Erythroblast (primary cell): ENCODE measurements around the gene IRF7.

Source experiments
- DNase-seq, 2 experiments: peaks; one replicate each; lab custom pipeline; 2025; lab: John Stamatoyannopoulos, UW
- GATA1 ChIP-seq: IDR thresholded peaks from 2 replicates; pipeline ENCODE4 v1.6.1; 2011; ENCODE audit warnings: low read depth, mild to moderate bottlenecking, control low read depth, low read length, moderate library complexity
- POLR2A ChIP-seq: IDR thresholded peaks from 2 replicates; pipeline ENCODE4 v1.6.1; 2011; ENCODE audit warnings: mild to moderate bottlenecking, low read length

The IRF7 gene

DNA sequence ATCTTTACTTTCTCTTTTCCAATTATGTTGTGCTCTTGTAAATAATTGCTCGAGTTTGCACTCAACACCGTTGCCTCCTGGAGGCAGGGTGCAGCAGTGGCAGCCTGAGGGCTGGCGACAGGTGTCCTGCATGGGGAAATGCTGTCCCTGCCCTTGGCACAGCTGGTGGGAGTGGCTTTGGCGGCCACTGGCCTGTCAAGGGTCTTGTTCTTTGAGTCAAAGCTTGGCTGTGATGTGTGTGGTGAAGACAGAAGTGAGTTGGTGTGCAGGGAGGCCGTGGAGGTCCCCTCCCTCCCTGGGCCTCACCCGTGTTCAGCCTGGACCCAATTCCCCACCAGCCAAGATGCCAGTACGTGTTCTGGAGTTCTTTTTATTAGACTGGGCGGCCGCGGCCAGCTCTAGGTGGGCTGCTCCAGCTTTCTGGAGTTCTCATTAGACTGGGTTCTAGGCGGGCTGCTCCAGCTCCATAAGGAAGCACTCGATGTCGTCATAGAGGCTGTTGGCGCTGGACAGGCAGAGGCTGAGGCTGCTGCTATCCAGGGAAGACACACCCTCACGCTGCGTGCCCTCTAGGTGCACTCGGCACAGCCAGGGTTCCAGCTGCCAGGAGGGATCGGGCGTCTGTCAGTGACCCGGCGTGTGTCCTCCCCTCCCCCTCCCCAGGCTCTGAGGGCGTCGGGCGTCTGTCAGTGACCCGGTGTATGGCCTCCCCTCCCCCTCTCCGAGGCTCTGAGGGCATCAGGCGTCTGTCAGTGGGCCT, 3.4 kb downstream of the IRF7 start:
- DNase-seq = peak; percentile 47 to 51
- TF ChIP-seq POLR2A (no peak), GATA1 (no peak)

DNA sequence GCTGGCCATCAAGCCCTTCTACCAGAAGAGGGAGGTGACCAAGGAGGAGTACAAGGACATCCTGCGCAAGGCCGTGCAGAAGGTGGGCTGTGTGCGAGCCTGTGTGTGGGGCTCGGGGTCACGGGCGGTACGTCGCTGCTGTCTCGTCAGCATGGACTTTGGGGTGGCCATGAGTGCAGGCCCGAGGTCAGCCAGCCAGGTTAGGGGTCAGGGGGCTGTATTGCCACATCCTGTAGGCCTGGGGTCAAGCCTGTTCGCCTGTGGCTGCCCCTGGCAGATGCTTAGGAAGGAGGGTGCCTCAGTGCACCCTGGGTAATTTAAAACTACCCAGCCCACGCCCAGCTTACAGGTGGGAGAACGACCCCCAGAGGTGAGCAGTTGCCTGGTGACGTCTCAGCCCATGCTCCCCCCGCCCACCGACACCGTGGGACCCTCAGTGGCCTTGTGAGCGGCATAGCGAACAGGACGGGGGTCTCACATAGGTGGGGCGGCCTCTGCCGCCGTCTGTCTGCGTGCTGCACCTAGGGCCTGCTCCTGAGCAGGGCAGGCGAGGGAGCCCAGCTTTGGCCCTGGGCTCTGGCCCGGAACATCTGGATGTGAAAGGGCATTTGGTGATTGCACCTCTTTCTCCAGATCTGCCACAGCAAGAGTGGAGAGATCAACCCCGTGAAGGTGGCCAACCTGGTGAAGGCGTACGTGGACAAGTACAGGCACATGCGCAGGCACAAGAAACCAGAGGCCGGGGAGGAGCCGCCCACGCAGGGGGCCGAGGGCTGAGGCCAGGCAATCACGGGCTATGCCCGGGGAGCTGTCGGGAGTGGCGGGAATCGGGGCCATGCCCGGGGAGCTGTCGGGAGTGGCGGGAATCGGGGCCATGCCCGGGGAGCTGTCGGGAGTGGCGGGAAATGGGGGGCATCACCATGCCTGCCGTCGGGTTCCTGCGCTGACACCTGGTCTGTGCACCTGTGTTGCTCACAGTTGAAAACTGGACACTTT, 4.5 kb downstream of the IRF7 start:
- TF ChIP-seq GATA1 = no peak
- TF ChIP-seq POLR2A = no peak
- no peak for DNase-seq

DNA sequence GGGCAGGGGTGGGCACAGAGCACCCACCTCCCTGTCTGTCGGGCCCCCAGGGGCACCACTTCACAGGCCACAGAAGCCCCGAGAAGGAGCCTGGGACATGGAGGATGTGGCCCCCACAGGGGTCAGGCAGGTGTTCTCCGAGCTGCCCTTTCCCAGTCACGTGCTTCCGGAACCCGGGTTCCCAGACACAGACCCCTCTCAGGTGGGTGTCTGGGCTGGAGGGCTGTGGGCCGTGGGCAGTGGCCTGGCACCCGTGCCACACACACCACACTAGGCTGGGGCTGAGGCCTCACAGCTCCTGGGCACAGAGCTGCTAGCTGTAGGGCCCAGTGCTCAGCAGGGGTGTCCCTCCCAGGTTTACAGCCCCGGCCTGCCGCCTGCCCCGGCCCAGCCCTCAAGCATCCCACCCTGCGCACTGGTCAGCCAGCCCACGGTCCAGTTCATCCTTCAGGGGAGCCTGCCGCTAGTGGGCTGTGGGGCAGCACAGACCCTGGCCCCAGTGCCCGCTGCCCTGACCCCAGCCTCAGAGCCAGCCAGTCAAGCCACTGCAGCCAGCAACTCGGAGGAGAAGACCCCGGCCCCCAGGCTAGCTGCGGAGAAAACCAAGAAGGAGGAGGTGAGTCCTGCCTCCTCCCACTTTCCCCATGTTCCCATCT, 5.5 kb downstream of the IRF7 start:
- TF ChIP-seq GATA1 (no peak), POLR2A (no peak)
- no peak for DNase-seq

DNA sequence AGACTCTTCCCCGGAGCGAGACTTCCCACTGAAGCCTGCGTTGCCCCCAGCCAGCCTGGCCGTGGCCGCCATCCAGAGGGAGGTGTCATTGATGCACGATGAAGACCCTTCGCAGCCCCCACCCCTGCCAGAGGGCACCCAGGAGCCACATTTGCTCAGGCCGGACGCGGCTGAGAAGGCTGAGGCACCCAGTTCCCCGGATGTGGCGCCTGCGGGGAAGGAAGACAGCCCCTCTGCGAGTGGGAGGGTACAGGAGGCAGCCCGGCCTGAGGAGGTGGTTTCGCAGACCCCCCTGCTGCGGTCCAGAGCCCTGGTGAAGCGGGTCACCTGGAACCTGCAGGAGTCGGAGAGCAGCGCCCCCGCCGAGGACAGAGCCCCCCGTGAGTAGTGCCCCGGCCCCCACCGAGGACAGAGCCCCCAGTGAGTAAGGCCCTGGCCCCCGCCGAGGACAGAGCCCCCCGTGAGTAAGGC, 6.4 kb downstream of the IRF7 start:
- no peak for DNase-seq
- TF ChIP-seq GATA1 = no peak

- DNase-seq = no peak
- no peak for TF ChIP-seq GATA1
- TF ChIP-seq POLR2A = no peak
Measured at GRCh38 chr11:608791-609251, 6.9 kb downstream of the IRF7 start.

DNA sequence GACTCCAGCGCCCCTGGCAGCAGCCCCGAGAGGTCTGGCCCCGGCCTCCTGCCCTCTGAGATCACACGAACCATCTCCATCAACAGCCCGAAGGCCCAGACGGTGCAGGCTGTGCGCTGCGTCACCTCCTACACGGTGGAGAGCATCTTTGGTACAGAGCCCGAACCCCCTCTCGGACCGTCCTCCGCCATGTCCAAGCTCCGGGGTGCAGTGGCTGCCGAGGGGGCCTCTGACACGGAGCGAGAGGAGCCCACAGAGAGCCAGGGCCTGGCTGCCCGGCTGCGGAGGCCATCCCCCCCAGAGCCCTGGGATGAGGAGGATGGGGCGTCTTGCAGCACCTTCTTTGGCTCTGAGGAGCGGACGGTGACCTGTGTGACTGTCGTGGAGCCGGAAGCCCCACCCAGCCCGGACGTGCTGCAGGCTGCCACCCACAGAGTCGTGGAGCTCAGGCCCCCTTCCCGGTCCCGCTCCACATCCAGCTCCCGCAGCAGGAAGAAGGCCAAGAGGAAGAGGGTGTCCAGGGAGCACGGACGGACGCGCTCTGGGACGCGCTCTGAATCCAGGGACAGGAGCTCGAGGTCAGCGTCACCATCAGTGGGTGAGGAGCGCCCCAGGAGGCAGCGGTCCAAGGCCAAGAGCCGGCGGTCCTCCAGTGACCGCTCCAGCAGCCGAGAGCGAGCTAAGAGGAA, 7.6 kb downstream of the IRF7 start:
- DNase-seq = no peak
- TF ChIP-seq GATA1 (no peak), POLR2A (no peak)

GRCh38 chr11:607020-607780, 8.6 kb downstream of the IRF7 start:
- no peak for TF ChIP-seq GATA1
- TF ChIP-seq POLR2A = no peak
- DNase-seq = no peak

DNA sequence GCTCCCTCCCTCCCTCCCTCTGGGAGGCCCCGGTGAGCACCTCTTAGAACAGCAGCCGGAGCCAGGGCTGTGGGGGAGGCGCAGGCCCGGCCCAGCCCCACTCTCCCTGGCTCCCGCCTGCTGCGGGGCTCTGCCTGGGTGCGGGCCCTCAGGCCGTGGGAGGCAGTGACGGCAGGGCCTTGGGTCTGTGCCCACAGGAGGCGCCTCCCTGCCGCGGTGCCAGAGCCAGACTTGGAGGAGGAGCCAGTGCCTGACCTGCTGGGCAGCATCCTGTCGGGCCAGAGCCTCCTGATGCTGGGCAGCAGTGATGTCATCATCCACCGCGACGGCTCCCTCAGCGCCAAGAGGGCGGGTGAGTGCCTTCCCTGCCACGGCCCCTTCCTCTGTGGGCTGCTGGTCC, 9.5 kb downstream of the IRF7 start:
- peak in 1 of 2 experiments; percentile 31 for DNase-seq
- TF ChIP-seq GATA1 (no peak), POLR2A (no peak)

DNA sequence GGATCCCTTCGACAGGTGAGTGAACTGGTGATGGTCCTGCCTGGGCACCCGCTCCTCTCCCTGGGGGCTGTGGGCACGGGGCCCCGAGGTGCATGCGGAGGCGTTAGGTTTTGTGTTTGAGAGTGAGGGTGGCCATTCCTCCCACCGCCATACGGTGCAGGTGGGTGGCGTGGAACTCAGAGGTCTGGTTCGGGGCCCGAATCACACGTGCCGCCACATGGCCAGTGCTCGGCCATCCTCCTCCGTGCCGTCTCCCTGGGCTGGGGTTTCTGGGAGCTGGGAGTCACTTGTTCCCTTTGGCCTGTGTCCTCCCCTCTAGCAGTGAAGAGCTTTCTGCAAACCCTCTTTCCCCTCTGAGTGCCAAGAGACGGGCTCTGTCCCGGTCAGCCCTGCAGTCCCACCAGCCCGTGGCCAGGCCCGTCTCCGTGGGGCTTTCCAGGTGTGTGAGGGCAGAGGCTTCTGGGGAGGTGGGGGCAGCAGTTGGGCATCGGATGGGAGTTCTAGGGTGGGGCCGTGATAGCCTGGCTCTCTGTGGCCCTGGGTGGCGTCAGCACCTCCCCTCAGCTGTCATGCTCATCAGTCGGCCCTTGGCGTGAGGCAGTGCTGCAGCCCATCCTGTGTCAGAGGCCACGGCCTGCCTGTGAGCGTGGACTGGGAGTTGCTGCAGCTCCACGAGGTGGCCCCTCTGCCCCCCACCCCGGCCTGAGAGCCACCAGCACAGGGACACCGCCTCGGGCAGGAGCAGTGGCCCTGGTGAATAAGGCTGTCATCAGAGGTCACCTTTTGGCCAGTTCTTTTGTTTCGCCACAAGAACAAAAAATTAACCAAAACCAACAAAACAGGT, 10.2 kb downstream of the IRF7 start:
- no peak for DNase-seq
- TF ChIP-seq GATA1 = no peak

GRCh38 chr11:603154-603553, 12.6 kb downstream of the IRF7 start:
- TF ChIP-seq GATA1 = no peak
- no peak for TF ChIP-seq POLR2A
- DNase-seq = no peak

DNA sequence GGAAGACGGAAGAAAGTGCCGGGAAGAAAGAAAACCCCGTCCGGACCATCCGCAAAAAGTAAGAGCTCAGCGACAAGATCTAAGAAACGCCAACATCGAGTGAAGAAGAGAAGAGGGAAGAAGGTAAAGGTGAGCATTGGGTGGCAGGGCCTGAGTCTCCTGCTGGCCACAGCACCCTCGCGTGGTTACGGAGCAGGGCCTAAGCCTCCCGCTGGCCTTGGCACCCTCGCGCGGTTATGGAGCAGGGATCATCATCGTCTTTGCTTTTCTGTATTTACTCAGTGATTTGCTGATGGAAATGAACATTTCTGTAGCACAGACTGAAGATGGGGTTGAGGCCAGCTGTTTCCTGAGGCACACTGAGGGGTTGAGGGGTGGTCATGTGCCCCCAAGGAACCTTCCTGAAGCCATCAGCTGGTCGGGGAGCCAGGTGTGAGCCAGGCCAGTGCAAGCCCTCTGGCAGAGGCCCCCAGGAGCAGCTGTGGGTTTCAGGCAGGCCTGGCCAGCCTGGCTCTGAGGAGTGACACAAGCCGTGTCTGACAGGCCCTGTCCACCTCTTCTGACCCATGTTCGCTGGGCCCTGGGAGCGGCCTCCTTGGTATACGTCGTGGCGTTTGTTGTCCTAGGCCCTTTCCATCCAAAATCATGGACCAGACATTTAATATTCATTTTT, 14.0 kb downstream of the IRF7 start:
- DNase-seq = no peak
- TF ChIP-seq GATA1 = no peak
- no peak for TF ChIP-seq POLR2A
